NCI-H1417 (cell line): ENCODE results near the gene PCGF1.

ENCODE experiments used
- DNase-seq, 3 experiments: peaks; one replicate each; lab custom pipeline; 2025; lab: John Stamatoyannopoulos, UW

The PCGF1 gene

DNA sequence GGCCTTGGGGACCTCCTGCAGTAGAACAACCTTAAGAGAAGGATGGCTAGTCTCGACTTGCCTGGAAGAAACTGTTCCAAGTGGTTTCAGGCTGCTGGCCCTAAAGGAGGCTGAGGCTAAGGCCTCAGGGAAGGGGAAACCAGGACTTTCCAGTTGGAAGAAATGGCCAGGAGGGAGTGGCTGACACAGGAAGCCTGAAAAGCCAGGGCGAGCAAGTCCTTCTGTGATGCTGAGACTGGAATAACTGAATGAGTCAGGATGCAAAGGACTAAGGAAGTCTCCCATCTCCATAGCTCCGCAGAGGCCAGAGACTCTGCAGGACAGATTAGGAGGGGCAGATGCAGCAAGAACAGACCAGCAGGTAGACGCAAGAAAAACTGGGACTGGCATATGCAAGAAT, 29.6 kb upstream of the PCGF1 start:
- no peak for DNase-seq

DNA sequence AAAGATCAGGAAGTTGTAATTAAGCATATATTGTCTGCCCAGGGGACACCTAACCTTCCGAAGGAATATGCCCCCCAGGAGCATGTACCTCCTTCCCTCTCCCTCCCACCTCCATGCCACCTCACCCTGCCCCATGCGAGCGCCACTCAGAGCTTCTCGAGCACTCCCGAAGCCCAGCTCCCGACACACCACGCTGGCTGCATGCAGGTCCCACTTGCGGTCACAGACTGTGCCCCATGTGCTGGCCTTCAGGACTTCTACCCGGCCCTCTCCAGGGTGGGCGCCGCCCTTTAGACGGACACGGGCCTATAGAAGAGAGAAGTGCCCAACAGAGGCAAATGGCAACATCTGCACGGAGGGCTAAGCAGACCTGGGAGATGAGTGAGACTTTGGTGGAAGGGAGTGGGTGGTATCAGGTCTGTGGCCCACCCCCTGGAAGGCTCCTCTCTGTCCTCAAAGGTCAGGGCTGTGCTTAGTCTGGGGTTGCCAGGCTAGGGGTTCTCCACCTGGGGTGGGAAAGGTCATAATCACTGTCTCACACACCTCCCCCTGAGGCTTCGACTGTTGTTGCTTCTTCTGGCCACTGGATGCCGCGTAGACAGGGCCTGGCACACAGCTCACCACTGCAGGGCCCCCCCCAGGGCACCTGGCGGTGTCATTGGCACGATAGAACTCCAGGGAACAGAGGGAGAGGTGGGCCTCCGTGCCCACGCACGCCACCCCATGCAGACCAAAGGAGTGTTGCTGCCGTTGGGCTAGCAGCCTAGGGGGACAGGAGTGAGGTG, 28.9 kb upstream of the PCGF1 start:
- no peak for DNase-seq

DNA sequence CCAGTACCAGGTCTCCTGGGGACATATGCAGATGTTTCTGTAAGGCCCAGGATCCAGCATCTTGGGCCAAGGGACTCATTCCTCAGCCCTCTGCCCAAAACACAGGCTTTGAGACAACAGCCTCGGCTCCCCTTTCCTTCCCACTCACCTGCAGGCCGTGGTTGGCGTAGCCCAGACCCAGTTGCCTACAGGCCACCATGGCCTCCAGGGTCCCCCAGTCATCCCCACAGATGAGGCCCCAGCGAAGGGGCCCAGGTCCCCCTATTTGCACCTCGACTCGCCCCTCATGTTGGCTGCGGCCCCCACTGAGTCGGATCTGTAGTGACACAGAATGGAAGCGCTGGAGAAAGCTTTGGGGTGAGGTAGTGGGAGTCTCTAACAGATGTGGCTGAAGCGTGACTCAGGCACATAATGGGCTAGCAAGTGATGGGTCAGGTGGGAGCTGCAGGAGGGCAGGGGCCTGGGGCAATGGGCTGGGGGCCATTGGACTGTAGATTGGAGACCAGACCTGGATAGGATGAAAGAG, 28.0 kb upstream of the PCGF1 start:
- DNase-seq = no peak

DNA sequence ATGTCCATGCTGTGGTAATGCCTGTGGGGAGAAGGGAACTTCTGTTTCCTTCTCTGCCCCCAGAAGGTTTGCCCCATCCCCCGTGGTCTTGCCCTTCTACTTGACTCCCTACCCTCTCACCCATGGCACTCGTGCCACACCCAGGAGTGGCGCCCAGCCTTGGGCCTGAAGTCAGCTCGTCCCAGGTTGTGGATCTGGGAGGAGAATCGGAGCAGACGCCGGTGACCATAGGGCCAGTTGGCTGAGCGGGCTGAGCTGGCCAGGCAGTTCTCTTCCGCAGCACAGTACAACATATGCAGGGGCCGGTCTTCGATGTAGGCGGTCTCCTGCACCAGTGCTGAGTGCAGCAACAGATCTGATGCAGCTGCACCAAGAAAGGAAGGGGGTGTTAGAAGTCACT, 26.9 kb upstream of the PCGF1 start:
- no peak for DNase-seq

DNA sequence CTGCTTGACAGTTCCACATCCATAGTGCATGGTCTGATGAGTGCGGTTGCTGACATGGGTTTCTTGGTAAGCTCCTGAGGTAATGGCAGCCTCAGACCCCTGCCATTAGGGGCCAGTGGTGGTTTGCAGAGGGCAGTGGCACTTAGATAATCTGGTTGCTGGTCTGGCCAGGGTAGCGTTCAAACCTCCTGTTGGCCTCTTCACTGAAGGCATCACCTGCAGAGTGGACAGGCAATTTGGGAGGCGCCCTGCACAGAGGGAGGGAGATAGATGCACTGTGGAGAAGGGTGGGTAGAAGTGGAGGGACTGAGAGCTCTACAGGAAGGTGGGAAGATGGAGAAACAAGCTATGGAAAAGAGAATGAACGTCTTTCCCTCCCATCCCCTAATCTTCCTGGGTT, 26.0 kb upstream of the PCGF1 start:
- no peak for DNase-seq

DNA sequence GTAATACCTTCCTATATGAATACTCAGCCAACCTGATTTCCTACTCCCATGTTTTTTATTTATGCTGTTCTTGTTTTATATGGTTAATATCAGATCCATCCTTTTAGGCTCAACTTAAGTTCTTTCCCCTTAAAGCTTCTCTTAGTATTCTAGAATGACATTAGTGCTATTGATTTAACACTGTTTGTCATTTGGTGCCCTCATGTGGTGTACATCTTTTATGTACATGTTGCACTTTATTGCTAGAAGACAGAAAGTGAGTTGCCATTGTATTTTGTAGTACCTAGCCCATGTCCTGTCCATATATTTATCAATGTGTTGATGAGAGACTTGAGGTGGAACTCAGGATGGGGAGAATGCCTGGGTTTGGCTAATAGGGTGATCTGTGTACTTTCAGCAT, 24.7 kb upstream of the PCGF1 start:
- DNase-seq = peak in 1 of 3 experiments; percentile 60

DNA sequence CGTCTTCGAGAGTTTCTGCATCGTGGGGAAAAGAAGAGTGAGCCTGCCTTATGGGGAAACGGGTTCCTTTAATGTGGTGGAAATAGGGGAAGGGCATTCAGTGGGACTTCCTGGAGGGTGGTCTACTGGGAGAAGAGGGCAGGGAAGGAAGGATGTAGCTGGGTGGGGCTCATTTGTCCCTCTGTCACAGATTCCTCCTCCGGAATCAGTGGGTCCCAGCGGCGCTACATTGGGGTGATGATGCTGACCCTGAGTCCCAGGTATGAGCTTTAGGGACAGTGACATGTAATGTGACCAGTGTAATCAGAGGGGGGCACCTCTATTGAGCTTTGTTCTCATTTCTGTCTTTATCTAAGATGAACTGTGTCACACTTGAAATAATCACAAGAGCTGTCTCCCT, 24.2 kb upstream of the PCGF1 start:
- DNase-seq = no peak

DNA sequence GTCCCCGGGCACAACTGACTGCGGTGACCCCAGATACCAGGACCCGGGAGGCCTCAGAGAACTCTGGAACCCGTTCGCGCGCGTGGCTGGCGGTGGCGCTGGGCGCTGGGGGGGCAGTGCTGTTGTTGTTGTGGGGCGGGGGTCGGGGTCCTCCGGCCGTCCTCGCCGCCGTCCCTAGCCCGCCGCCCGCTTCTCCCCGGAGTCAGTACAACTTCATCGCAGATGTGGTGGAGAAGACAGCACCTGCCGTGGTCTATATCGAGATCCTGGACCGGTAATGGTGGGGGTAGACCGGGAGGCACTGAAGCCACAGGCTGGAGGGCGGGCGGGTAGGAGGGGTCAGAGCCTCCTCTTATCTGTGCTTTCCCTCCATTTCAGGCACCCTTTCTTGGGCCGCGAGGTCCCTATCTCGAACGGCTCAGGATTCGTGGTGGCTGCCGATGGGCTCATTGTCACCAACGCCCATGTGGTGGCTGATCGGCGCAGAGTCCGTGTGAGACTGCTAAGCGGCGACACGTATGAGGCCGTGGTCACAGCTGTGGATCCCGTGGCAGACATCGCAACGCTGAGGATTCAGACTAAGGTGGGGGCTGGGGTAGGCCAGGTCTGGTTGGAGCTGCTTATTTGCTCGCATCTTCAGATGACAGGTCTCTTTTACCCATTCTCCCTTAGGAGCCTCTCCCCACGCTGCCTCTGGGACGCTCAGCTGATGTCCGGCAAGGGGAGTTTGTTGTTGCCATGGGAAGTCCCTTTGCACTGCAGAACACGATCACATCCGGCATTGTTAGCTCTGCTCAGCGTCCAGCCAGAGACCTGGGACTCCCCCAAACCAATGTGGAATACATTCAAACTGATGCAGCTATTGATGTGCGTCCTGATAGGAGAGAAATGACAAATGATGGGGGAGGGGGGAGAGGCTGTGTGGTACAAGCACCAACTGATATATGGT, 23.0 kb upstream of the PCGF1 start:
- peak; percentile 28 to 69 (median 66) for DNase-seq

DNA sequence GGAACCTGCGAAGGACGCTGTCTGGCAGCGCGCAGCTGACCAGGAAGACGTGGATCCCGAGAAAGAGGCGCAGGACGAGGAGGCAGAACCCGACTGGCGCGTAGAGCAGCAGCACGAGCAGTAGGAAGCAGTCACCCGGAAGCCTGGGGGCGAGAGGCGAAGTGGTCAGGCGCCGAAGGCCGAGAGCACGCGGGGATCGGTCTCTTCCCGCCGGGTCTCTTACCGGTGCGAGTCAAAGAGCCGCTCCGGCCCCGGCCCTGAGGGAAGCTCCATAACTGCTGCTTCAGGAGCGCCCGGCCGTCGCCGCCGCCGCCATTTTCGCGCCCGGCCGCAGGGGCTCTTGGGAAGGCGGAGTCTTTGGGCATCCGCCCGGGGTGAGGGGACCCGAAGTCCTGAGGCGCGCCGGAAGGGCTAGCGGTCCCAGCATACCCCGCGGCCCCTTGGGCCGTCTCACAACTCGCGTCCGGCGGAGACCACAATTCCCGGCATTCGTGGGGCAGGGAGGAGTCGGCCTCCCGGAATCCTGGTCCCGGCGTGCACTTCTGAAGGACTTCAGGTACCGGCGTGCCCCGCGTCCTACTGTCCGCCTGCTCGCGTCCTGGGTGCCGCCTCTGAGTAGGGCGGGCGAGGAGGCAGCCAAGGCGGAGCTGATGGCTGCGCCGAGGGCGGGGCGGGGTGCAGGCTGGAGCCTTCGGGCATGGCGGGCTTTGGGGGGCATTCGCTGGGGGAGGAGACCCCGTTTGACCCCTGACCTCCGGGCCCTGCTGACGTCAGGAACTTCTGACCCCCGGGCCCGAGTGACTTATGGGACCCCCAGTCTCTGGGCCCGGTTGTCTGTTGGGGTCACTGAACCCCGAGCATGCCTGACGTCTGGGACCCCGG, 22.1 kb upstream of the PCGF1 start, which contains the start of the genes AUP1 and HTRA2:
Gene AUP1 (minus strand): TSS at position 350 of the 882 bp plus-strand sequence. CDS start 77 bp downstream, at position 273.
Gene HTRA2 (plus strand): TSS at position 577 of the 882 bp plus-strand sequence. CDS start 74 bp downstream, at position 651.
- DNase-seq = peak; percentile 93 to 100 (median 99)

DNA sequence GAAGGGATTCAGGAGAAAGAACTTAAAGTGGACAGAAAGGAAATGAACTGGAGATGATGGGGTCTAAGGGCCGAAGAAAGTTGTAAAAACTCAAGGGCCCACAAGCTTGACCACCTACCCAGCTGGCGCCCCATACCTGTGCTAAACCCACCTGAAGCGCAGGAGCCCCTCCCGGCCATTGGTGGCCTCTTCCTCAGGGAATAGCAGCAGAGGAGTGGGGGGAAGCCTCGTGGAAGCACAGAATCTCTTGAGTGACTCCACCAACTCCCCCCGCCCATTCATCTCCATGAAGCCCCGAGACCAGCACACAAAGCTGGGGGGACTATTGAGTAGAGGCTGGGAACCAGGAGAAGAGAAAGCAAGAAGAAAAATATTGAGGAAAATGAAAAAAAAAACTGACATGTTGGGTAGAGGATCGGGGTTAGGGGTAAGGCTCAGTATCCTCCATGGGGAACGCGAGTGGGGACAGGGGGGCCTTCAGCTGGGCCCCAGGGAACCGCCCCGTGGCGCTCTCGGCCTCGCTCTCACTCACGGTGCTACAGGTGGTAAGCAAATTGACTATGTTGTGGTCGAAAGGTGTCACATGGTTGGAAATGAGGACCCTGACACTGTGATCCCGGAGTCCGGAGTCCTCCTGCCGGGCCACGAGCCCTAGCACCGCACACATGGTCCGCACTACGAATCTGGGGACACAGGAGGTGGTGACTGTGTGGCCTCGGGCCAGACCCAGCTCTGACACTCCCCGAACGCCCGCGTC, 21.3 kb upstream of the PCGF1 start:
- DNase-seq = no peak

DNA sequence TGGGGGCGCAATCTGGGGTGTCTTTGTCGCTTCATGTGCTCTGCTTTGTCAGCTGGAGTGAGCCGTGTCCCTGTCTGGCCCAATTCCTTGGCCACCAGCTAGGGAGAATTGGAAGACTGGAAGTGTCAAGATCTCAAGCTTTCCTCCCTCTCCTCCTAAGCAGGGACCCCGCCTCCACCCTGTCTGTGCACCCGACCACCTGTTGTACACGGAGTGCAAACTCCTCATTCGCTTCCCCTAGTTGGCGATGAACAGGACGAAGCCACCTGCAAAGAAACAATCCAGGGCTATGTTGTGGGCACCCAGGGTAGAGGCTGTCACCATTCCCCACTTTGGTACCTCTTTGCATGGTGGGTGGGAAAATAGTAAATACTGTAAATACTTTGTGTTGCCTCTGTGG, 20.2 kb upstream of the PCGF1 start:
- DNase-seq = no peak

DNA sequence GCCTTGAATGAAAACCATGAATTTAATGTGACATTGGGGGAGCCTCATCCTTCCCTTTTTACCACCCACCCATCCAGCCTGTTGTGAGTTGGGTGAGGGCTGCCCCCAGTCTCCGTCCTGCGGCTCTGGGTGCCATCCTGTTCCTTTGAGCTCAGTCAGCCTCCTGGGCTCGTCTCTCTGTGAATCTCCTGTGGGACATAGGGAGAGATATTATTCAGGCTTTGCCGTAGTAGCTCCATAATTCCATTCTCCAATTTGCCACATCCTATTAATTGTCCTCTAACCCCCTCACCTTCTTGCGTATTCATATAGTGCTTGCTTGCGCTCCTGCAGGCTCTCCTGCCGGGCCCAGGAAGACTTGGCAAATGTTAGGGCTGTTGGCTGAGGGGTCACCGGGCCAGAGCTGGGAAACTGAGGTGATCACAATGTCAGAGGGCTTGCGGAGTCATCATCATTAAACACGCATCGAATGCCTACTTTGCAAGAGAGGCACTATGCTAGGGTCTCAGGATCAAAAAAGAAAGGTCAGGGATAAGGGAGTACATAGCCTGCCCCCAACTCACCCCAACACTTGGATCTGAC, 19.2 kb upstream of the PCGF1 start:
- no peak for DNase-seq

DNA sequence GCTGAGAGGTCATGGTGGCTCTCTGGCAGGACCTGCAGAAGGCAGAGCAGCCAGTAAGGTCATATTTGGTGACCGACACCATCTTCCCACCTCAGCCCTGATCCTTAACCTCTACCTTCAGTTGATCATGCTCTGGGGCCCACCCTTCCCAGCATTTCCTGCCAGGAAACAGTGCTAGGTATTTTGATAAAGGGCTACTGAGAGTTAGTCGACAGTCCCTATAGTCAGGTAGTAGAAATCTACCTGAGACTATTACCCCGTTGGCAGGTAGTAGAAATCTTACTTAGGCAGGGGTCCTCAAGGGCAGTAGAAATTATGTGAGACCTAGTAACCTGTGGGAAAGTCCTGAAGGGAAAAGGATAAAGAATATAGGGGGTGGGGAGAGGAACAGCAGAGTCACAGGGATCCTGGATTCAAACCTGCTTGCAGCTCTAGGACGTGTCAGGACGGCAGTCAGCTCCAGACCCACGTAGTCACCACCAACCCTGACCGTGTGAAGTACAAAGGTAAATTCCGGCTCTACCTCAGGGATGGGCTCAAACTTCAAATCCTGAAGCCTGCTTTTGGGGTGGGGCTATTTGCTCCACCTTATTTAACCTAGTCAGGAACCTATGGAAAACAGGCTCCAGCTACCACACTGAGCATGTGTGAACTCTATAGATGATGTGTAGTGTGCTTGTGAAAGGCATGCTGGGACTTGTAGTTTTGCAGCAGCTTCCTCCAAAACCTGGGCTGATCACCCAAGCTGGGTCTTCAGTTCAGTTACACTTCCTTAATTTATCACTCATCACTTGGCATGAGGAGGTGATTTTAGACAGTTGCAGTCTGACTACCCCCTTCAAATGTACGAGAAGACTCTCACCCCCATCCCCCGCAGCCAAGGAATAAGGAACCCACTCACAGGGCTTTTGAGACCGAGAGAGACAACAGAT, 18.5 kb upstream of the PCGF1 start, which contains the start of gene DQX1:
Gene DQX1 (minus strand): TSS at position 515 of the 932 bp plus-strand sequence. CDS start 502 bp downstream, at position 13.
- peak in 1 of 3 experiments; percentile 39 for DNase-seq

DNA sequence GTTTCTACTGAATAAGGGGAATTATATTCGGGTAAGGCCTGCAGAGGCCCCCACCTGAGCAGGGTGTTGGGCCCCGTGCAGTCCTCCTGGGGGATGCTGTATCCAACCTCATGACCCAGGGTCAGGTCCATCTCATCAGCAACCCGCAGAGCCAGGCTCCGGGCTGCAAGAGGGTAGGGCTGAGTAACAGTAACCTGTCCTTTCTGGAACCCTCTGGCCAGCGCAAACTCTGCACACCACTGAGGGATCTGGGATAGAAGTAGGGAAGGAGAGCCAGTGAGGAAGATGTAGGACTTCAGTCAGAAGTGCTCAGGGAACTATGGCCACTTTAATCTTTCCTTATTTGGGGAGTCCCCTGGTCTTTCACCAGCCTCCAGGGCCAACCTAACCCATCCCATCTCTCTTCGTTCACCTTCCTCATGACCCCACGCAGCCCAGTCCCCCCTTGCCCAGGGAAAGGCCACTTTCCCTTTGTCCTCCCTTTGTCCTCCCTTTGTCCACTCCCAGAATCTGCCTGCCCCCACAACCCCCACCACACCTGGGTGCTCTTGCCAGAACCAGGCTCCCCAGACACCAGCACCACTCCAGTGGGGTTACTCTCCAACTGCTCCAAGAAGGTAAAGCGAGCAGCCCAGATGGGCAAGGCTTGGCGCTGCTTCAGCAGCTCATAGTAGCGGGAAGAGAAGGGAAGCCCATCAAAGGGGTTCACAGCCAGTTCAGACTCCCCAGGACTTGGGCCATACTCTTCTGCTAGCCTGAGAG, 17.6 kb upstream of the PCGF1 start:
- DNase-seq = no peak

DNA sequence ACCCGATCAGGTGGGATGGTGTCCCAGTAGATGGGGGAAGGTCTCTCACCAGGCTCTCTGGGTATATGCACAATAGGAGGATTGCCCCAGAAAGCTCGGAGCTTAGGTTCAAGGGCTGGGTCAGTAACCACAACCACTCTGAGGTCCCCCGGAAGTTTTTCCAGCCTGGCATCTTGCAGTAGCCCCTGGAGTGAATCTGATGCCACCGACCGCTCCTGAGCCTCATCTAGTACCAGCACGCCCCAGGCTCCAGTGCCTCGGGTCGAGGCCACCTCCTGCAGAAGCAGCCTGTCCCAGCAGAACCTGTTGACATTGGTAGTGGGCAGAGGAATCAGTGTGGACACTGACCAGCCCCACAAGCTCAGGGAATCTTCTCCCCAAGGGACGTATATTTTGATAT, 16.5 kb upstream of the PCGF1 start:
- no peak for DNase-seq

DNA sequence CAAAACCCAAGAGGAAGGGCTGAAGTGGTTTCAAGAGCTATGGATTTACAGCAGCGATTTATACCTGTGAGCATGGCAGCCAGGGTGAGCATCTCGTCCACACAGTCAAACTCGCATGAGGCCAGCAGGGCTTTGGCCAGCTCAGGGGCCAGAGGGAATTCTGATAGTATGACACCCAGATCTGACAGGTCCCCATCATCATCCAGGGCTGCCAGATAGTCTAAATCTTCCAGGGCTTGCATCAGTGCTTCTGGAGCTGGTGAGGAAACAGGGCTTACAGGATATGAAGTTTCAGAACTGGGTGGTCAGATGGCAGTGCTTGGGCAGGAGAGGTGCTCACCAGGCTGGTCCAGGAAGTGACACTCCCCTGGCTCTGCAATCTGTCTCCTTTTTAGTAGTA, 15.0 kb upstream of the PCGF1 start:
- DNase-seq = no peak

DNA sequence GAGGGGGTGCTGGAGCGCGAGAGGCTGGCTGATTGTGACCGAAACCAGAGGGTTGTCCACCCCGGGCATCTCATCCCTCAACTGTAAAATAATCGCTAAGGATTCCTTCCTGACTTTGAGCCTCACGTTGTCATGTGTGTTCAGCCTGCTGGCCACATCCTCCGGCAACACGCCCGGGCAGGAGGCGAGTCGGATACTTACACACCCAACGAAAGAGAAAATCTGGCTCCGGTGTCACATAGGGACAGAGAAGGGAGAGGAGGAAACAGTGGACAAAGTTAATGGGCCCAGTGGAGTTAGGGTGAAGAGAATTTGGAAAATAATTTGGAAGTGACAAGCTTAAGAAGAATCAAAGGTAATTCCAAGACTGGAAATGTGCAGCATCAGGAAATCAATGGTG, 9.2 kb upstream of the PCGF1 start:
- no peak for DNase-seq

DNA sequence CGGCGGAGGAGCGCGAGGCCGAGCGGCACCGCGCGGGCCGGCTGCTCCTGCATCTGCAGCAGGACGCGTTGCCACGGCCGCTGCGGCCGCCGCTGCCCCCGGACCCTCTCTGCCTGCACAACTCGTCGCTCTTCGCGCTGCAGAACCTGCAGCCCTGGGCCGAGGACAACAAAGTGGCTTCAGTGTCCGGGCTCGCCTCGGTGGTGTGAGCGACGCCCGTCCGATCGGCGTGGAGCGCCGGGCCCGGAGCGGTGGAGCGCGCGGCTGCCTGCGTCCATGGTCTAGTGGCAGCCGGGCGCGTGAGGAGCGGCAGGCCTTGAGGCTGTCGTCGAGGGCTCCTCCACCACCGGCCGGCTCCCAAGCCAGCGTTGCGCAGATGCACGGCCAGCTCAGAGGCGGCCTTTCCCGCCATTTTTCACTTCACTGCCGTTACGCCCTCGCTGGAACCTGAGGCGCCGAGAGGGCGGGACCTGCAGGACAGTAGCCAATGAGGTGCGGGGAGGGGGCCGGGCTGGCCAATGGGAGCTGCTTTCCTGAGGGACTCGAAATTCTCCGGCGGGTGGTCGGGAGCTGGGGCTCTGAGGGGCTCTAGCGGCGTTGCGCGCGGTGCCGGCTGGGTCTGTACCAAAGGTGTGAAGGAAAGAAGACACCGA, 8.6 kb upstream of the PCGF1 start:
- DNase-seq = peak in 1 of 3 experiments; percentile 18
